HepG2 (cell line): Measurements from ENCODE around the gene SLC50A1. TPM values are rescaled to one million over a fixed set of nuclear protein-coding genes. Genes with fewer than 3 reads are reported as not detected.

ENCODE experiments used
- CEBPG ChIP-seq: IDR thresholded peaks from 2 replicates; pipeline ENCODE4 v1.6.1; 2016
- HOXA5 ChIP-seq: sonication (generic); formaldehyde crosslinking; IDR thresholded peaks from 2 replicates; pipeline ENCODE4 v1.4.0; 2020; ENCODE audit warnings: missing genetic modification reagents
- MATR3 ChIP-seq: sonication (generic); formaldehyde crosslinking; IDR thresholded peaks from 2 replicates; pipeline ENCODE4 v1.4.0; 2020; ENCODE audit warnings: missing genetic modification reagents
- SOX13 ChIP-seq, 3 experiments: fragments of 450-650 bp in 1 of 3; sonication (generic) in 1 of 3; formaldehyde crosslinking in 1 of 3; IDR thresholded peaks in 2 of 3; conservative IDR thresholded peaks in 1 of 3; 2 replicates each; pipeline versions ENCODE4 v1.5.0 to v1.6.1; 2016 to 2020; ENCODE audit warnings: antibody characterized with exemption in 1 of 3, mild to moderate bottlenecking in 1 of 3, missing compliant biosample characterization in 1 of 3, missing genetic modification reagents in 1 of 3, moderate library complexity in 1 of 3
- SP4 ChIP-seq: sonication (generic); formaldehyde crosslinking; IDR thresholded peaks from 2 replicates; pipeline ENCODE4 v1.8.1; 2023; ENCODE audit warnings: mild to moderate bottlenecking, missing genetic modification reagents
- ZFP41 ChIP-seq: sonication (generic); formaldehyde crosslinking; IDR thresholded peaks from 2 replicates; pipeline ENCODE4 v1.4.0; 2020; ENCODE audit warnings: mild to moderate bottlenecking, missing genetic modification reagents, borderline replicate concordance
- ZFX ChIP-seq: sonication (generic); formaldehyde crosslinking; IDR thresholded peaks from 2 replicates; pipeline ENCODE4 v1.4.0; 2020; ENCODE audit warnings: mild to moderate bottlenecking, low read depth, missing genetic modification reagents, moderate library complexity
- ZNF703 ChIP-seq: sonication (generic); formaldehyde crosslinking; IDR thresholded peaks from 2 replicates; pipeline ENCODE4 v1.5.1; 2020; ENCODE audit warnings: missing genetic modification reagents, mild to moderate bottlenecking, moderate library complexity, borderline replicate concordance
- polyA plus RNA-seq, 8 experiments: library from polyadenylated mRNA; depleted of rRNA in 3 of 8; stranded (reverse) in 7 of 8; unstranded in 1 of 8; fragments of >200 nt; fragmentation: Illumina TruSeq in 4 of 8; extraction: Trizol in 4 of 8; gene quantifications; 2 replicates each; pipeline versions ENCODE4 v1.2.1 to v1.2.3, GENCODE V29; 2011 to 2016; ENCODE audit warnings: low read depth in 4 of 8, missing spikeins in 1 of 8, mixed read lengths in 1 of 8; ENCODE audit not compliant: insufficient read depth in 1 of 8
- total RNA-seq, 5 experiments: library from RNA; depleted of rRNA; stranded (reverse); fragments of >200 nt; fragmentation: Illumina TruSeq; extraction: Trizol; gene quantifications; 2 replicates each; pipeline ENCODE4 v1.2.3, GENCODE V29; 2016; ENCODE audit warnings: low read depth in 1 of 5
- TF ChIP-seq, protein P1 (sequence below): sonication (generic); formaldehyde crosslinking; IDR thresholded peaks from 2 replicates; pipeline ENCODE4 v1.5.1; 2020; ENCODE audit warnings: mild to moderate bottlenecking, missing genetic modification reagents
- TF ChIP-seq, protein P2 (sequence below): sonication (generic); formaldehyde crosslinking; IDR thresholded peaks from 2 replicates; pipeline ENCODE4 v1.4.0; 2020; ENCODE audit warnings: missing genetic modification reagents
- TF ChIP-seq, protein P3 (sequence below): sonication (generic); formaldehyde crosslinking; IDR thresholded peaks from 2 replicates; pipeline ENCODE4 v1.8.1; 2023; ENCODE audit warnings: mild to moderate bottlenecking, moderate library complexity, missing genetic modification reagents
- TF ChIP-seq, protein P4 (sequence below): sonication (generic); formaldehyde crosslinking; IDR thresholded peaks from 2 replicates; pipeline ENCODE4 v1.4.0; 2020; ENCODE audit warnings: missing genetic modification reagents, borderline replicate concordance
- TF ChIP-seq, protein P5 (sequence below): IDR thresholded peaks from 2 replicates; pipeline ENCODE4 v1.6.1; 2018; ENCODE audit warnings: missing genetic modification reagents, mild to moderate bottlenecking, missing compliant biosample characterization

SLC50A1 gene
- total and polyA plus RNA-seq, 2 of the 13 experiments (the other 11 are each of a cell fraction or from before 2014, with no cell fraction given), result 22.5 to 46.8 TPM

DNA sequence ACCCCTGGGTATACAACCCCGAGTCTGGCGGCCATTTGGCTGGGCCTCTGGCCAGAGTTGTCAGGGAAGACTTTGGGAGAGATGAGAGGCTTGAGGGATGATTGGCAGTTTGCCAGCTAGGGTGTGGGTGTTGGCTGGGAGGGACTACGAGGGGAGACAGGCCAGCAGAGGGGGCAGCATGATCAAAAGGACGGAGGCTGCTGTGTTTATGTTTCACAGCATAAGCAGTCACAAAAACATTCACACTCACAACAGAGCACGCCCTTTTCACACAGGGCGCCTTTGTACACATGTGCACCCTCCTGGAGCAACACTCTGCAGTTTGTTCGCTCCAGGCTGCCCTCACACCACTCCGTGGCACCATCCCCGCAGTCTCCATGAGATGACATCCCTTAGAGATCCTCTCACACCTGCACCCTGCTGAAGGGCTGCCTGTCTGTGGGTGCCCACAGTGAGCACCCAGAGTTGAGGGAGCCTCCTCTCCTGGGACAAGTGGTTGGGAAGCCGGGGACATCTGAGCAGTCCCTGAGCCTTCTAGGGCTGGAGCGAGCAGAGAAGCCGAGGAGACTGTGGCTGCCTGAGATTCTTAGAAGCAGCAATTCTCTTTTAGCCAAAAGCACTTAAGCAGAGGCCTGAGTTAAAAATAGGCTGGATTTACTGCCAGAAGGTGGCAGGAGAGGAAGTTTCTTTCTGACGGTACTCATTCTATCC, 41.6 kb upstream of the SLC50A1 start (continued):
- TF ChIP-seq, protein P1, sequence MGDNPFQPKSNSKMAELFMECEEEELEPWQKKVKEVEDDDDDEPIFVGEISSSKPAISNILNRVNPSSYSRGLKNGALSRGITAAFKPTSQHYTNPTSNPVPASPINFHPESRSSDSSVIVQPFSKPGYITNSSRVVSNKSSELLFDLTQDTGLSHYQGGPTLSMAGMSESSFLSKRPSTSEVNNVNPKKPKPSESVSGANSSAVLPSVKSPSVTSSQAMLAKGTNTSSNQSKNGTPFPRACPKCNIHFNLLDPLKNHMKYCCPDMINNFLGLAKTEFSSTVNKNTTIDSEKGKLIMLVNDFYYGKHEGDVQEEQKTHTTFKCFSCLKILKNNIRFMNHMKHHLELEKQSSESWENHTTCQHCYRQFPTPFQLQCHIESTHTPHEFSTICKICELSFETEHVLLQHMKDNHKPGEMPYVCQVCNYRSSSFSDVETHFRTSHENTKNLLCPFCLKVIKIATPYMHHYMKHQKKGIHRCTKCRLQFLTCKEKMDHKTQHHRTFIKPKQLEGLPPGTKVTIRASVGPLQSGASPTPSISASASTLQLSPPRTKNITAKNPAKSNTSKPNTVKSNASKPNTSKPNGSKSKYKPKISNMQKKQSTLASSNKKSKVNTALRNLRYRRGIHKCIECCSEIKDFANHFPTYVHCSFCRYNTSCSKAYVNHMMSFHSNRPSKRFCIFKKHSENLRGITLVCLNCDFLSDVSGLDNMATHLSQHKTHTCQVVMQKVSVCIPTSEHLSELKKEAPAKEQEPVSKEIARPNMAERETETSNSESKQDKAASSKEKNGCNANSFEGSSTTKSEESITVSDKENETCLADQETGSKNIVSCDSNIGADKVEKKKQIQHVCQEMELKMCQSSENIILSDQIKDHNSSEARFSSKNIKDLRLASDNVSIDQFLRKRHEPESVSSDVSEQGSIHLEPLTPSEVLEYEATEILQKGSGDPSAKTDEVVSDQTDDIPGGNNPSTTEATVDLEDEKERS (CRISPR knock-in tag), result no peak
- TF ChIP-seq HOXA5 (CRISPR knock-in tag), result peak; percentile 37; the same call in 1 of the 2 replicates
- TF ChIP-seq, protein P2, sequence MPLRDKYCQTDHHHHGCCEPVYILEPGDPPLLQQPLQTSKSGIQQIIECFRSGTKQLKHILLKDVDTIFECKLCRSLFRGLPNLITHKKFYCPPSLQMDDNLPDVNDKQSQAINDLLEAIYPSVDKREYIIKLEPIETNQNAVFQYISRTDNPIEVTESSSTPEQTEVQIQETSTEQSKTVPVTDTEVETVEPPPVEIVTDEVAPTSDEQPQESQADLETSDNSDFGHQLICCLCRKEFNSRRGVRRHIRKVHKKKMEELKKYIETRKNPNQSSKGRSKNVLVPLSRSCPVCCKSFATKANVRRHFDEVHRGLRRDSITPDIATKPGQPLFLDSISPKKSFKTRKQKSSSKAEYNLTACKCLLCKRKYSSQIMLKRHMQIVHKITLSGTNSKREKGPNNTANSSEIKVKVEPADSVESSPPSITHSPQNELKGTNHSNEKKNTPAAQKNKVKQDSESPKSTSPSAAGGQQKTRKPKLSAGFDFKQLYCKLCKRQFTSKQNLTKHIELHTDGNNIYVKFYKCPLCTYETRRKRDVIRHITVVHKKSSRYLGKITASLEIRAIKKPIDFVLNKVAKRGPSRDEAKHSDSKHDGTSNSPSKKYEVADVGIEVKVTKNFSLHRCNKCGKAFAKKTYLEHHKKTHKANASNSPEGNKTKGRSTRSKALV (CRISPR knock-in tag), result 0 out of 2 replicates have a peak, but pooled peaks have one; percentile 52
- TF ChIP-seq ZFX (CRISPR knock-in tag), result peak; percentile 27
- TF ChIP-seq SP4 (CRISPR knock-in tag), result peak; percentile 55
- TF ChIP-seq, protein P3, sequence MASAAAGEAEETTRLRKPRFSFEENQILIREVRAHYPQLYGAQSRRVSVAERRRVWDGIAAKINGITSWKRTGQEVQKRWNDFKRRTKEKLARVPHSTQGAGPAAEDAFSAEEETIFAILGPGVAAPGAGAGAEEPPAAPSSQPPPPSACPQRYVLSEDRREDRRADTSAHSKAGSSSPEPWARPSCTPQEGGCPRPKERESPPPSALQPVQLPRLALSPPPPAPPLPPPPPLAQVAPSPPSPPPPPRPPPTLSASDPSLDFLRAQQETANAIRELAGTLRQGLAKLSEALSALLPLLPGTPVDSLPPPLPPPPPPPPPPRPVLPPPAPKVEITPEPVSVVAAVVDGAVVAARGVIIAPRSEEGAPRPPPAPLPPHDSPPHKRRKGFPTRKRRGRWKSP, result 0 out of 2 replicates have a peak, but pooled peaks have one; percentile 25
- TF ChIP-seq, protein P4, sequence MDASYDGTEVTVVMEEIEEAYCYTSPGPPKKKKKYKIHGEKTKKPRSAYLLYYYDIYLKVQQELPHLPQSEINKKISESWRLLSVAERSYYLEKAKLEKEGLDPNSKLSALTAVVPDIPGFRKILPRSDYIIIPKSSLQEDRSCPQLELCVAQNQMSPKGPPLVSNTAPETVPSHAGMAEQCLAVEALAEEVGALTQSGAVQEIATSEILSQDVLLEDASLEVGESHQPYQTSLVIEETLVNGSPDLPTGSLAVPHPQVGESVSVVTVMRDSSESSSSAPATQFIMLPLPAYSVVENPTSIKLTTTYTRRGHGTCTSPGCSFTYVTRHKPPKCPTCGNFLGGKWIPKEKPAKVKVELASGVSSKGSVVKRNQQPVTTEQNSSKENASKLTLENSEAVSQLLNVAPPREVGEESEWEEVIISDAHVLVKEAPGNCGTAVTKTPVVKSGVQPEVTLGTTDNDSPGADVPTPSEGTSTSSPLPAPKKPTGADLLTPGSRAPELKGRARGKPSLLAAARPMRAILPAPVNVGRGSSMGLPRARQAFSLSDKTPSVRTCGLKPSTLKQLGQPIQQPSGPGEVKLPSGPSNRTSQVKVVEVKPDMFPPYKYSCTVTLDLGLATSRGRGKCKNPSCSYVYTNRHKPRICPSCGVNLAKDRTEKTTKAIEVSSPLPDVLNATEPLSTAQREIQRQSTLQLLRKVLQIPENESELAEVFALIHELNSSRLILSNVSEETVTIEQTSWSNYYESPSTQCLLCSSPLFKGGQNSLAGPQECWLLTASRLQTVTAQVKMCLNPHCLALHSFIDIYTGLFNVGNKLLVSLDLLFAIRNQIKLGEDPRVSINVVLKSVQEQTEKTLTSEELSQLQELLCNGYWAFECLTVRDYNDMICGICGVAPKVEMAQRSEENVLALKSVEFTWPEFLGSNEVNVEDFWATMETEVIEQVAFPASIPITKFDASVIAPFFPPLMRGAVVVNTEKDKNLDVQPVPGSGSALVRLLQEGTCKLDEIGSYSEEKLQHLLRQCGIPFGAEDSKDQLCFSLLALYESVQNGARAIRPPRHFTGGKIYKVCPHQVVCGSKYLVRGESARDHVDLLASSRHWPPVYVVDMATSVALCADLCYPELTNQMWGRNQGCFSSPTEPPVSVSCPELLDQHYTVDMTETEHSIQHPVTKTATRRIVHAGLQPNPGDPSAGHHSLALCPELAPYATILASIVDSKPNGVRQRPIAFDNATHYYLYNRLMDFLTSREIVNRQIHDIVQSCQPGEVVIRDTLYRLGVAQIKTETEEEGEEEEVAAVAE (CRISPR knock-in tag), result no peak
- no peak for TF ChIP-seq MATR3
- no peak for TF ChIP-seq ZFP41 (CRISPR knock-in tag)
- TF ChIP-seq CEBPG (CRISPR knock-in tag), result no peak
- TF ChIP-seq ZNF703 (CRISPR knock-in tag), result no peak
- TF ChIP-seq SOX13 (IDR thresholded peaks at IDR 0.05), result no peak
- TF ChIP-seq SOX13 (CRISPR knock-in tag; conservative IDR thresholded peaks at IDR 0.05 in 1 of 2, IDR thresholded peaks at IDR 0.05 in 1 of 2), result 0 out of 4 replicates have a peak, but pooled peaks of 1 of the 2 experiments have one; percentile 6
- TF ChIP-seq, protein P5, sequence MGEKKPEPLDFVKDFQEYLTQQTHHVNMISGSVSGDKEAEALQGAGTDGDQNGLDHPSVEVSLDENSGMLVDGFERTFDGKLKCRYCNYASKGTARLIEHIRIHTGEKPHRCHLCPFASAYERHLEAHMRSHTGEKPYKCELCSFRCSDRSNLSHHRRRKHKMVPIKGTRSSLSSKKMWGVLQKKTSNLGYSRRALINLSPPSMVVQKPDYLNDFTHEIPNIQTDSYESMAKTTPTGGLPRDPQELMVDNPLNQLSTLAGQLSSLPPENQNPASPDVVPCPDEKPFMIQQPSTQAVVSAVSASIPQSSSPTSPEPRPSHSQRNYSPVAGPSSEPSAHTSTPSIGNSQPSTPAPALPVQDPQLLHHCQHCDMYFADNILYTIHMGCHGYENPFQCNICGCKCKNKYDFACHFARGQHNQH (CRISPR knock-in tag), result 0 out of 2 replicates have a peak, but pooled peaks have one; percentile 46
